Loucy (cell line): ENCODE data around the gene CCN2.

Experiments used
- H2AFZ ChIP-seq: fragments of 200-600 bp; sonication (generic); 2 replicates; pipeline ENCODE4 v1.6.0; 2016; ENCODE audit warnings: antibody characterized with exemption, mild to moderate bottlenecking, low read length, moderate library complexity
- H3F3A ChIP-seq: fragments of 200-600 bp; 2 replicates; pipeline ENCODE4 v1.6.0; 2016; ENCODE audit warnings: antibody characterized with exemption, low read depth, mild to moderate bottlenecking
- H3K27me3 ChIP-seq: fragments of 200-600 bp; sonication (generic); 2 replicates; pipeline ENCODE4 v1.6.1; 2014; ENCODE audit warnings: low read length, mild to moderate bottlenecking; ENCODE audit not compliant: insufficient read depth, poor library complexity, severe bottlenecking
- H3K36me3 ChIP-seq: fragments of 200-600 bp; sonication (generic); 2 replicates; pipeline ENCODE4 v1.6.1; 2016; ENCODE audit warnings: low read length; ENCODE audit not compliant: insufficient read depth
- H3K4me1 ChIP-seq: fragments of 200-600 bp; sonication (generic); 2 replicates; pipeline ENCODE4 v1.5.1; 2014; ENCODE audit warnings: low read length, mild to moderate bottlenecking; ENCODE audit not compliant: insufficient read depth, poor library complexity, severe bottlenecking
- H3K4me2 ChIP-seq: fragments of 200-600 bp; sonication (generic); 2 replicates; pipeline ENCODE4 v1.6.0; 2014; ENCODE audit warnings: antibody characterized with exemption, low read length, low read depth, mild to moderate bottlenecking; ENCODE audit not compliant: poor library complexity, severe bottlenecking
- H3K4me3 ChIP-seq: fragments of 200-600 bp; sonication (generic); 2 replicates; pipeline ENCODE4 v1.5.1; 2014; ENCODE audit warnings: low read length, mild to moderate bottlenecking, mixed read lengths; ENCODE audit not compliant: poor library complexity, severe bottlenecking
- H3K79me2 ChIP-seq: fragments of 200-600 bp; sonication (generic); 2 replicates; pipeline ENCODE4 v1.6.1; 2014; ENCODE audit warnings: low read length; ENCODE audit not compliant: insufficient read depth
- H3K9ac ChIP-seq: fragments of 200-600 bp; sonication (generic); 2 replicates; pipeline ENCODE4 v1.6.0; 2014; ENCODE audit warnings: mild to moderate bottlenecking, low read depth, low read length, moderate library complexity; ENCODE audit not compliant: poor library complexity, severe bottlenecking
- H3K9me2 ChIP-seq: fragments of 200-600 bp; sonication (generic); replicated peaks from 2 replicates; pipeline ENCODE4 v1.6.1; 2016; ENCODE audit warnings: low read depth, low read length, mixed read lengths
- H3K9me3 ChIP-seq: fragments of 200-600 bp; sonication (generic); 2 replicates; pipeline ENCODE4 v1.6.1; 2014; ENCODE audit warnings: mild to moderate bottlenecking, antibody characterized with exemption, low read length, low read depth; ENCODE audit not compliant: insufficient read depth
- H4K20me1 ChIP-seq: fragments of 200-600 bp; sonication (generic); 2 replicates; pipeline ENCODE4 v1.6.0; 2014; ENCODE audit warnings: antibody characterized with exemption, low read length, mild to moderate bottlenecking; ENCODE audit not compliant: insufficient read depth, poor library complexity, severe bottlenecking
- EZH2phosphoT487 ChIP-seq: fragments of 200-600 bp; IDR thresholded peaks from 2 replicates; pipeline ENCODE4 v1.6.1; 2018; ENCODE audit warnings: antibody characterized with exemption, mild to moderate bottlenecking, moderate library complexity, borderline replicate concordance
- TF ChIP-seq, protein P1 (sequence below): fragments of 200-600 bp; sonication (generic); conservative IDR thresholded peaks from 2 replicates; pipeline ENCODE4 v1.5.1; 2014; ENCODE audit warnings: mild to moderate bottlenecking, antibody characterized with exemption, low read length

Gene CCN2

DNA sequence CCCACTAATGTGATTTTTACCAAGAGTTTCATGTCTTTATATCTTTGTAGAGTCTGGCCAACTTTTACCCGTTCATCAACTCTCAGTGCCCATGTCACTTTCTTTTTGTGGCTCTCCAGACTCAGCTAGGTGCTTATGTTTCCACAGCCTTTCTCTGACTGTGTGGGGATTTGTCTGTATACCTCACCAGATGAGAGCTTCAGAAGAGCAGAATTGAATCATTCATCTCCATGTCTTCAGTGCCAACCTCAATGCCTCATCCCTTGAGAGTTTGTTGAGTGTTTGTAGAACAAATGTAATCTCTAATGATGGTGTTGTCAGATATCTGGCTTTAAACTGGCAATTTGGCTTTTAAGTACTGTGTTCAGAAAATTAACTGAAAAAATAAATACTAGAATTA lies 16.8 kb upstream of the CCN2 start:
- Histone ChIP-seq H3K4me1 (peaks cover 23% of the 10 kb centered on the region), H3F3A (no peaks in the 10 kb centered on the region), H3K79me2 (no peaks in the 10 kb centered on the region), H3K4me2 (no peak overlapping the region), H3K36me3 (no peaks in the 10 kb centered on the region), H3K9me3 (no peaks in the 10 kb centered on the region), H2AFZ (peak overlapping the region; percentile 18; the same call in 1 of the 2 replicates), H3K27me3 (no peaks in the 10 kb centered on the region), H3K9ac (no peak overlapping the region), H3K4me3 (no peak overlapping the region), H4K20me1 (no peaks in the 10 kb centered on the region), H3K9me2 (no peaks in the 10 kb centered on the region)
- TF ChIP-seq, protein P1, sequence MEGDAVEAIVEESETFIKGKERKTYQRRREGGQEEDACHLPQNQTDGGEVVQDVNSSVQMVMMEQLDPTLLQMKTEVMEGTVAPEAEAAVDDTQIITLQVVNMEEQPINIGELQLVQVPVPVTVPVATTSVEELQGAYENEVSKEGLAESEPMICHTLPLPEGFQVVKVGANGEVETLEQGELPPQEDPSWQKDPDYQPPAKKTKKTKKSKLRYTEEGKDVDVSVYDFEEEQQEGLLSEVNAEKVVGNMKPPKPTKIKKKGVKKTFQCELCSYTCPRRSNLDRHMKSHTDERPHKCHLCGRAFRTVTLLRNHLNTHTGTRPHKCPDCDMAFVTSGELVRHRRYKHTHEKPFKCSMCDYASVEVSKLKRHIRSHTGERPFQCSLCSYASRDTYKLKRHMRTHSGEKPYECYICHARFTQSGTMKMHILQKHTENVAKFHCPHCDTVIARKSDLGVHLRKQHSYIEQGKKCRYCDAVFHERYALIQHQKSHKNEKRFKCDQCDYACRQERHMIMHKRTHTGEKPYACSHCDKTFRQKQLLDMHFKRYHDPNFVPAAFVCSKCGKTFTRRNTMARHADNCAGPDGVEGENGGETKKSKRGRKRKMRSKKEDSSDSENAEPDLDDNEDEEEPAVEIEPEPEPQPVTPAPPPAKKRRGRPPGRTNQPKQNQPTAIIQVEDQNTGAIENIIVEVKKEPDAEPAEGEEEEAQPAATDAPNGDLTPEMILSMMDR = no peak
- no peak for TF ChIP-seq EZH2phosphoT487

DNA sequence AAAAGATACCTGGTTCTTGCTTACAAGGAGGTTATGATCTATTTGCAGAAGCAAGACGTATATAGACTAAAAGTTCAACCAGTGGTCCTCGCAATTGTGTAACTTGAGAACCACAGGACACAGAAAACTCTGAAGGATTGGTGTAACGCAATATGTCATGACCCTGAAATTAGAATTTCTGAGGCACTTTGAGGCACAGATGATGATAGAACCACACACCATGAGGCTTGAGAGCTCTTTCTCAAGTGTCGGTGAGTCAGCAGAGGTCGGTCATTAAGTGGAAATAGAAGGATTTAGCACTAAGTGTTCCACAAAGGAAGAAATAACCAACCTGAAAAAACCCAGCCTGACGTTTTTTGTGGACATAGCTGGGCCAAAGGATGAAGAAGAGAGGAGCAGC lies 15.3 kb upstream of the CCN2 start:
- H3F3A ChIP-seq = no peaks in the 10 kb centered on the region
- H3K79me2 ChIP-seq = no peaks in the 10 kb centered on the region
- no peak overlapping the region for H3K9ac ChIP-seq
- TF ChIP-seq, protein P1 = no peak
- no peak for TF ChIP-seq EZH2phosphoT487
- no peaks in the 10 kb centered on the region for H4K20me1 ChIP-seq
- no peak overlapping the region for H2AFZ ChIP-seq
- no peak overlapping the region for H3K4me2 ChIP-seq
- no peaks in the 10 kb centered on the region for H3K27me3 ChIP-seq
- peaks cover 13% of the 10 kb centered on the region for H3K4me1 ChIP-seq
- H3K36me3 ChIP-seq = no peaks in the 10 kb centered on the region
- H3K9me2 ChIP-seq = no peaks in the 10 kb centered on the region
- H3K4me3 ChIP-seq = no peak overlapping the region
- no peaks in the 10 kb centered on the region for H3K9me3 ChIP-seq

DNA sequence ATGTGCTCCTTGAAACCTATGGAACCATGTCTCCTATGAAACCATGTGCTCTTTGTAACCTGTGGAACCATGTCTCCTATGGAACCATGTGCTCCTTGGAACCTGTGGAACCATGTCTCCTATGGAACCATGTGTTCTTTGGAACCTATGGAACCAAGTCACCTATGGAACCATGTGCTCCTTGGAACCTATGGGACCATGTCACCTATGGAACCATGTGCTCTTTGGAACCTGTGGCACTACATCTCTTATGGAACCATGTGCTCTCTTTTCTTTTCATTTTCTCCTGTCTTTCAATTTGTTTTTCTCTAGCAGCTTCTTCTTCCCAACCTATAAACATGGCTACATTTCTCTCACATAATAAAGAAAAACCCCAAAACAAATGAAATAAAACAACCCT lies 11.9 kb upstream of the CCN2 start:
- no peaks in the 10 kb centered on the region for H3F3A ChIP-seq
- H3K36me3 ChIP-seq = no peaks in the 10 kb centered on the region
- no peaks in the 10 kb centered on the region for H3K79me2 ChIP-seq
- no peaks in the 10 kb centered on the region for H3K27me3 ChIP-seq
- no peak overlapping the region for H3K4me2 ChIP-seq
- no peak overlapping the region for H3K4me3 ChIP-seq
- H3K9me3 ChIP-seq = no peaks in the 10 kb centered on the region
- no peaks in the 10 kb centered on the region for H3K9me2 ChIP-seq
- H4K20me1 ChIP-seq = no peaks in the 10 kb centered on the region
- H3K9ac ChIP-seq = no peak overlapping the region
- no peak overlapping the region for H2AFZ ChIP-seq
- H3K4me1 ChIP-seq = no peaks in the 10 kb centered on the region
- no peak for TF ChIP-seq EZH2phosphoT487

DNA sequence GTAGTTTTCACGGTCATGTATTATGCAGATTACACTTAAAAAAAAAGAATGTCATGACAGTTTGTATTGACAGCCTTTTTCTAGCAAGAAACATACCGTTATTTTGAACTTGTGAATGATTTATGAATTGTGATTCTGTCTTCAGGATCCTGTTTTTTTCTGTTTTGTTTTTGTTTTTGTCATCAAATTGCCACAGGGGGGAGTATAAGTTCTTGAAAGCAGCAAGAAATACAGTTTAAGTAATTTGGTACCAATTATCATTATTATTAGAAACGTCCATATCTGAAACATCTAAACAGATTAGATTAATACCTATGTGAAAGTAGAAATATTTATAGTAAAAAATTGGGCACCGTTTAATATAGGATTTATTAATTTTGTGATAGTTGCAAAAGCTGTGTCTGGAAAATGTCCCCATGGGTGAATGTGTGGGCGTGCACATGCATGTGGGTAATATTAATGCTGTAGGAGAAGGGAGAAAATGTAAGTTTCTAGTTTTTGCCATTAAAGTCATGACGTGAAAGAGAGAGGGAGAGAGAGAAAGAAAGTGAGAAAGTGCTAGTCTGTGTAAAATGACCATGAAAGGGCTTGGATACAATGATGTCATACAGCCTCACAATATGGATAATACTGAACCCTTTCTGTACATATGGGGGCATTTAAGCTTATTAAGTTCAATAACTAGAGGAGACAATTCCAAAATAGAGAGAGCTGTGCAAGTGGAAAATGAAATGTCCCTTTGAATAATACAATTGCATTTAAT lies 9.4 kb upstream of the CCN2 start:
- Histone ChIP-seq H3K27me3 (no peaks in the 10 kb centered on the region), H4K20me1 (no peaks in the 10 kb centered on the region), H2AFZ (no peak overlapping the region), H3K36me3 (no peaks in the 10 kb centered on the region), H3K79me2 (no peaks in the 10 kb centered on the region), H3K4me2 (no peak overlapping the region), H3K4me3 (no peak overlapping the region), H3K9me2 (no peaks in the 10 kb centered on the region), H3F3A (no peaks in the 10 kb centered on the region), H3K4me1 (no peaks in the 10 kb centered on the region), H3K9ac (no peak overlapping the region), H3K9me3 (no peaks in the 10 kb centered on the region)
- TF ChIP-seq EZH2phosphoT487 = no peak
- TF ChIP-seq, protein P1 = peak; percentile 70
